ENCODE results near the gene RFTN1. TPM values are rescaled to one million over a fixed set of nuclear protein-coding genes. Genes with fewer than 3 reads are reported as not detected.
A peak's percentile ranks its signal among the peaks of the same experiment; 100 is the strongest.

RFTN1 gene
- total RNA-seq, 1 experiment from 2014 or later, result 0.90 TPM

GRCh38 chr3:16516695-16517481, 3.4 kb upstream of the RFTN1 start:
- H3K4me3 ChIP-seq (ENCODE audit: insufficient read depth, low read depth, low read length), result no peak overlapping the region
- H3K27me3 ChIP-seq (ENCODE audit: control insufficient read depth, insufficient read depth, low read length), result peaks cover 34% of the 10 kb centered on the region
- H3K36me3 ChIP-seq (replicated peaks; ENCODE audit: control insufficient read depth, insufficient read depth, low read length), result no peaks in the 10 kb centered on the region
- peak; percentile 74 for DNase-seq

- DNase-seq, result no peak
- peaks cover 40% of the 10 kb centered on the region for H3K27me3 ChIP-seq (ENCODE audit: control insufficient read depth, insufficient read depth, low read length)
- no peak overlapping the region for H3K4me3 ChIP-seq (ENCODE audit: insufficient read depth, low read depth, low read length)
- H3K36me3 ChIP-seq (replicated peaks; ENCODE audit: control insufficient read depth, insufficient read depth, low read length), result no peaks in the 10 kb centered on the region
Observed at GRCh38 chr3:16515885-16516420, 2.5 kb upstream of the RFTN1 start.

- no peaks in the 10 kb centered on the region for H3K36me3 ChIP-seq (replicated peaks; ENCODE audit: control insufficient read depth, insufficient read depth, low read length)
- DNase-seq, result no peak
- no peak overlapping the region for H3K4me3 ChIP-seq (ENCODE audit: insufficient read depth, low read depth, low read length)
- H3K27me3 ChIP-seq (ENCODE audit: control insufficient read depth, insufficient read depth, low read length), result peaks cover 40% of the 10 kb centered on the region
Observed at GRCh38 chr3:16514755-16515353, 1.4 kb upstream of the RFTN1 start.

GRCh38 chr3:16514021-16514700, 662 bp upstream of the RFTN1 start:
- DNase-seq, result no peak

GRCh38 chr3:16512435-16513140, 911 bp downstream of the RFTN1 start:
- Histone ChIP-seq H3K4me3 (ENCODE audit: insufficient read depth, low read depth, low read length) (peak overlapping the region; percentile 62), H3K27me3 (ENCODE audit: control insufficient read depth, insufficient read depth, low read length) (peaks cover 40% of the 10 kb centered on the region), H3K36me3 (replicated peaks; ENCODE audit: control insufficient read depth, insufficient read depth, low read length) (no peaks in the 10 kb centered on the region)
- DNase-seq, result peak; percentile 74

More at GRCh38 chr3:16514021-16514700, 662 bp upstream of the RFTN1 start:
- Histone ChIP-seq H3K36me3 (replicated peaks; ENCODE audit: control insufficient read depth, insufficient read depth, low read length) (no peaks in the 10 kb centered on the region), H3K27me3 (ENCODE audit: control insufficient read depth, insufficient read depth, low read length) (peaks cover 40% of the 10 kb centered on the region), H3K4me3 (ENCODE audit: insufficient read depth, low read depth, low read length) (peak overlapping the region; percentile 62)

- no peaks in the 10 kb centered on the region for H3K36me3 ChIP-seq (replicated peaks; ENCODE audit: control insufficient read depth, insufficient read depth, low read length)
- peaks cover 40% of the 10 kb centered on the region for H3K27me3 ChIP-seq (ENCODE audit: control insufficient read depth, insufficient read depth, low read length)
- peak; percentile 46 for DNase-seq
- H3K4me3 ChIP-seq (ENCODE audit: insufficient read depth, low read depth, low read length), result no peak overlapping the region
Observed at GRCh38 chr3:16511681-16512434, 1.6 kb downstream of the RFTN1 start.

- no peak overlapping the region for H3K4me3 ChIP-seq (ENCODE audit: insufficient read depth, low read depth, low read length)
- peaks cover 38% of the 10 kb centered on the region for H3K27me3 ChIP-seq (ENCODE audit: control insufficient read depth, insufficient read depth, low read length)
Observed at GRCh38 chr3:16510620-16511319, 2.7 kb downstream of the RFTN1 start.

GRCh38 chr3:16509721-16510619, 3.5 kb downstream of the RFTN1 start:
- Histone ChIP-seq H3K36me3 (replicated peaks; ENCODE audit: control insufficient read depth, insufficient read depth, low read length) (no peaks in the 10 kb centered on the region), H3K27me3 (ENCODE audit: control insufficient read depth, insufficient read depth, low read length) (peaks cover 35% of the 10 kb centered on the region), H3K4me3 (ENCODE audit: insufficient read depth, low read depth, low read length) (no peak overlapping the region)
- no peak for DNase-seq

More at GRCh38 chr3:16510620-16511319, 2.7 kb downstream of the RFTN1 start:
- H3K36me3 ChIP-seq (replicated peaks; ENCODE audit: control insufficient read depth, insufficient read depth, low read length), result no peaks in the 10 kb centered on the region
- no peak for DNase-seq

- Histone ChIP-seq H3K36me3 (replicated peaks; ENCODE audit: control insufficient read depth, insufficient read depth, low read length) (no peaks in the 10 kb centered on the region), H3K27me3 (ENCODE audit: control insufficient read depth, insufficient read depth, low read length) (peaks cover 23% of the 10 kb centered on the region), H3K4me3 (ENCODE audit: insufficient read depth, low read depth, low read length) (no peak overlapping the region)
- DNase-seq, result no peak
Observed at GRCh38 chr3:16508591-16508995, 4.9 kb downstream of the RFTN1 start.

- no peak for DNase-seq
- Histone ChIP-seq H3K27me3 (ENCODE audit: control insufficient read depth, insufficient read depth, low read length) (peaks cover 19% of the 10 kb centered on the region), H3K36me3 (replicated peaks; ENCODE audit: control insufficient read depth, insufficient read depth, low read length) (no peaks in the 10 kb centered on the region), H3K4me3 (ENCODE audit: insufficient read depth, low read depth, low read length) (no peak overlapping the region)
Observed at GRCh38 chr3:16508243-16508578, 5.3 kb downstream of the RFTN1 start.

GRCh38 chr3:16507578-16508242, 5.8 kb downstream of the RFTN1 start:
- no peak for DNase-seq
- peaks cover 14% of the 10 kb centered on the region for H3K27me3 ChIP-seq (ENCODE audit: control insufficient read depth, insufficient read depth, low read length)
- H3K4me3 ChIP-seq (ENCODE audit: insufficient read depth, low read depth, low read length), result no peak overlapping the region
- no peaks in the 10 kb centered on the region for H3K36me3 ChIP-seq (replicated peaks; ENCODE audit: control insufficient read depth, insufficient read depth, low read length)

- no peak overlapping the region for H3K4me3 ChIP-seq (ENCODE audit: insufficient read depth, low read depth, low read length)
- no peaks in the 10 kb centered on the region for H3K36me3 ChIP-seq (replicated peaks; ENCODE audit: control insufficient read depth, insufficient read depth, low read length)
- DNase-seq, result no peak
- H3K27me3 ChIP-seq (ENCODE audit: control insufficient read depth, insufficient read depth, low read length), result peaks cover 8% of the 10 kb centered on the region
Observed at GRCh38 chr3:16506884-16507577, 6.5 kb downstream of the RFTN1 start.
